Daoy (cell line): Measurements from ENCODE around the gene SEMA5B. TPM values are rescaled to one million over a fixed set of nuclear protein-coding genes. Genes with fewer than 3 reads are reported as not detected.

ENCODE experiments used
- DNase-seq: peaks from one replicate; pipeline ENCODE4 v3.0.0-alpha.2; 2015; ENCODE audit warnings: low read depth
- total RNA-seq: library from RNA; depleted of rRNA; stranded (reverse); fragments of >200 nt; shearing (Covaris generic); gene quantifications from 2 replicates; pipeline ENCODE4 v1.2.3, GENCODE V29; 2014

The SEMA5B gene
- total RNA-seq, 1 experiment from 2014 or later = not detected

- no peak for DNase-seq
Measured at GRCh38 chr3:122996038-122996580, 31.5 kb downstream of the SEMA5B start.

- DNase-seq = no peak
Measured at GRCh38 chr3:122994954-122995353, 32.6 kb downstream of the SEMA5B start.

GRCh38 chr3:122993124-122993978 lies 34.2 kb downstream of the SEMA5B start:
- DNase-seq = no peak

GRCh38 chr3:122992676-122993075 lies 34.9 kb downstream of the SEMA5B start:
- no peak for DNase-seq

GRCh38 chr3:122992133-122992532 lies 35.4 kb downstream of the SEMA5B start:
- DNase-seq = no peak

GRCh38 chr3:122991236-122991985 lies 36.2 kb downstream of the SEMA5B start:
- DNase-seq = no peak

GRCh38 chr3:122989856-122990575 lies 37.5 kb downstream of the SEMA5B start:
- no peak for DNase-seq

GRCh38 chr3:122988508-122988907 lies 39.1 kb downstream of the SEMA5B start:
- no peak for DNase-seq

- no peak for DNase-seq
Measured at GRCh38 chr3:122987736-122988319, 39.7 kb downstream of the SEMA5B start.

GRCh38 chr3:122987231-122987630 lies 40.3 kb downstream of the SEMA5B start:
- DNase-seq = no peak

GRCh38 chr3:122986693-122987179 lies 40.8 kb downstream of the SEMA5B start:
- DNase-seq = no peak

- no peak for DNase-seq
Measured at GRCh38 chr3:122985539-122985938, 42.0 kb downstream of the SEMA5B start.

GRCh38 chr3:122984650-122985049 lies 42.9 kb downstream of the SEMA5B start:
- DNase-seq = no peak

GRCh38 chr3:122984007-122984406 lies 43.6 kb downstream of the SEMA5B start:
- DNase-seq = no peak

GRCh38 chr3:122982216-122983185 lies 45.1 kb downstream of the SEMA5B start:
- no peak for DNase-seq

GRCh38 chr3:122979211-122979610 lies 48.4 kb downstream of the SEMA5B start:
- no peak for DNase-seq

- no peak for DNase-seq
Measured at GRCh38 chr3:122978569-122978968, 49.0 kb downstream of the SEMA5B start.

- DNase-seq = peak; percentile 94
Measured at GRCh38 chr3:122977746-122978466, 49.7 kb downstream of the SEMA5B start.

- DNase-seq = peak; percentile 35
Measured at GRCh38 chr3:122975924-122976293, 51.7 kb downstream of the SEMA5B start.
